UCSD-AML1 (cell line): ENCODE results near the gene PLA2G1B.

Experiments
- DNase-seq: peaks from one replicate; lab custom pipeline; 2025; ENCODE audit not compliant: unreplicated experiment; lab: John Stamatoyannopoulos, UW

PLA2G1B gene

GRCh38 chr12:120327593-120327992 is at the start of gene PLA2G1B:
PLA2G1B (minus strand) TSS chr12:120327779; CDS start chr12:120327753, 26 bp downstream.
- DNase-seq = no peak

- DNase-seq = no peak
Observed at GRCh38 chr12:120376934-120377572, 49.5 kb upstream of the PLA2G1B start.

- DNase-seq = no peak
Observed at GRCh38 chr12:120376416-120376815, 48.8 kb upstream of the PLA2G1B start.

GRCh38 chr12:120376009-120376408 is 48.4 kb upstream of the PLA2G1B start:
- no peak for DNase-seq

GRCh38 chr12:120373683-120374082 is 46.1 kb upstream of the PLA2G1B start:
- no peak for DNase-seq

- DNase-seq = no peak
Observed at GRCh38 chr12:120370343-120371243, 43.0 kb upstream of the PLA2G1B start.

DNA sequence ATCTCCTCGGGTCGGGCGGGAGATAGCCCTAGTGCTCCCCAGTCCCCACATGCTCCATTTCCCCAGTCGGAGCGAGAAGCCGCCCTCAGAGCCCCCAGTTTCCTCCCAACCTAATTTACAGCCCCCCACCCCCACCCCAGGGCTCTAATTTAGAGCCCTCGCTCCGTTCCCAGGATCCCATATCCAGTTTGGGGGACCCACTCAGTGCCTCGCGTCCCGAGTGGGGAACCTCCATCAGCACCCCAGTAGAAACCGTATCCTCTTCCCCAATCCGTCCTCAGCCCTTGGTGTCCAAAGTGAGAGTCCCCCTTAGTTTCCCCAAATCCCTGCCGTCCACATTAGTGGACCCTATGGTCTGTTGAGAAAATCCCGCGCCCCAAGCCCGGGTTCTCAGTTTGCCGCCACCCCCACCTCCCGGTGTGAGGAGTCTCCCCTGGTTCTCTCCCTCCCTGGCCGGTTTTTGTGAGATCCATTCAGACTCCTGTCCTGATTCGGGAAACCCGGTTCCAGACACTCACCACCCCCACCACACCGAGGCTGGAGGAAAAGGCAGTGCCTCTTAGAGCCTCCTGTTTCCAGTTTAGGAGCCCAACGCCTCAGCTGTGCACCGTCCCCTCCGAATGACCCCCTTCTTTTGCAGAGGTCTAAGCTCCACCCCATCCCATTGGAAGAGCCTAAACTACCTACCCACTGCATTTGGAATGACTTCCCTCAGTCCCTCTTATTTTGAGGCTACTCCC is 42.2 kb upstream of the PLA2G1B start:
- DNase-seq = no peak

DNA sequence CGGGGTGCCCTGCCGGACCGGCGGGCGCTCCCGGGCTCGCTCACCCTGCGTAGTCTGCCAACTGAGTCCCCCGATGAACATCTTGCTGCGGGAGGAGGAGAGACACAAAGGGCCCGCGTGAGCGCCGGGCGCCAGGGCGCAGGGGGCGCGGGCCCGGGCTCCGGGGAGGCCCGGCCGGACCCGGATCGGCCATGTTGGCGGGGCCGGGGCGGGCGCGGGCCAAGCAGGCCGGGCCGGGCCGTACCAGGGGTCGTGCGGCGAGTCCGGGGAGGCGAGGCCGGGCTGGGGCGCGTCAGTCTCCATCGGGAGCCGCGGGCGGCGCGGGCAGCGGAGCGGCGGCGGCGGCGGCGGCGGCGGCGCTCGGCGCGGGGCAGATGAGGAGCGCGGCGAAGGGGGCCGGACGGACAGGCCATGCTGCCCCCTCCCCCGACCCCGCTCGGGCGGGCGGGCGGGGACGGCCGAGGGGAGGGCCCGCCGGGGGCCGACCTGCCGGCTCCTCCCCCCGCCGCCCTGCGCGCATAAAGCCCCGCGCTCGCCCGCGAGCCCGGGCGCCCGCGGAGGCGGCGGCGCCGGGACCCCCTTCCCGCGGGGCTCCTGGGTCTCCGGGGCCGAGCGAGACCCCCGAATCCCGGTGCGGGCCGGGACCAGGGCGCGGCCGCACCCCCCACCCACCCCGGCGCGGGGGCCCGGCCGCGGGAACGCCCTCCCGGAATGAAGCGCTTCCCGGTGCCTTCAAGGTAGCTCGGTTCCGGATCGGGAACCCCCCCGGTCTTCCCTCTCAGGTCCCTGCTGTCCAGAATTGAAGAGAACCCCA is 41.4 kb upstream of the PLA2G1B start, which contains the start of gene MSI1:
Gene MSI1 (minus strand): TSS at position 376 of the 814 bp plus-strand sequence. CDS start 73 bp downstream, at position 303.
- DNase-seq = no peak

GRCh38 chr12:120367924-120368788 is 40.6 kb upstream of the PLA2G1B start:
- DNase-seq = no peak

DNA sequence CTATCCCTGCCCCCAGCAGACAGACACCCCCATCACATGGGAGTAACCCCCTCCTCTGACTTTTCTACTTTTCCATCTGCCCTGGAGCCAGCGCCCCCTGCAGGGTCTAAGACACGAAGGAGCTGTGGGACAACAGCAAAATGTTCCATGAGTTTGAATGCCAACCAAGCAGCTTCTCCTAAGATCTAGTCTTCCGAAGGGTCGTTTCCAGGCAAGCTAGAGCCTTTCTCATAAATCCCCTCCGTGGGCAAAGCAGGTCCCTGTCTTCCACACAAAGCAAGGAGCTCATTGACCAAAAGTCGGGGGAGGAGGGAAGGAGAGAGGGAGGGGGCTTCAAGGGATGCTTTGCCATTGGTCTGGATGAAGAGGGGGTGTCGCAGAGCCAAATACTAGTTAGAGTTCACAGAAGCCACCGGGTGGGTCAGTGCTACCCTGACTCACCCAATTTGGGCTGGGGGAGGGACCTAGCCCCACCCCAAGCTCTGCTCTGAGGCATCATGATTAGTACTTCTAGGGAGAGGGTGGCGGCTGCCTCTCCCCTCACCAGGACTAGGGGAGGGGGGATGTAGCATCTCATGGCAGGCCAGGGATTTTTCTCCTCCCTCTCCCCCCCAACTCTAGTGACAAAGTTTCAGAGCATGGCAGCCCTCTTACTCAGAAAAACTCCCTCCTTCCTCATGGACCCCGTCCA is 39.8 kb upstream of the PLA2G1B start:
- no peak for DNase-seq

DNA sequence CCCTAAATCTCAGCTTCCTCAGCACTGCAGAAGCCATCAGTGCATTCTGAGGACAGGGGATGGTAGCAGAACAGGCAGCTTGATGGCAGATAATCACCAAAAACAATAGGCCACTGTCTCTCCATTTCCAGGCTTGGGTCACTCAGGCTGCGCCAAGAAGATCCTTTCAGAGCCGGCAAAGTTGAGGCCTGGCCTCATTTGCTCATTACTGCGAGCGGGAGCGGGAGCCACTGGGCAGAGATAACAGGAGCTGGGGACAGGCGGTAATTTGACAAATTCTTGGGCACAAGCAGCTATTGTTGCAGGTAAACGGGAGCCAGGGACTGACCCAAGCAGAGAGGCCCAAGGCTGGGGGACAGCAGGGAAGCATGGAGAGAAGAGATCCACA is 39.3 kb upstream of the PLA2G1B start:
- DNase-seq = no peak

DNA sequence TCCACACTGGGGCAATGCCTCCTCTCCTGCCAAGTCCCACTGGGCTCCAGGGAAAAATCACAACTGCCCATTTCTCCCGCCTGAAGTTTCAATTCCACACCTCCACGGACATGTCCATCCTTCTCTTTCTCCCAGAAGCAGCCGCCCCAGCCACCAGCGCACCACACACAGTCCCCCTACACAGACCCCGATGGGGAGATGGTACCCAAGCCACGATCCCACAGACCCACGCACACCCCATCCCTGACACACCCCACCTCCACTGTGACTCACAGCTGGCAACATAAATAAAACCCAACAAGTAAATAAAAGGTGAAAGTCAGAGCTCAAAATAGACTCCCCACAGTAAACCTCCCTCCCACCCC is 38.7 kb upstream of the PLA2G1B start:
- no peak for DNase-seq

- DNase-seq = no peak
Observed at GRCh38 chr12:120365675-120366340, 38.2 kb upstream of the PLA2G1B start.

GRCh38 chr12:120364487-120364886 is 36.9 kb upstream of the PLA2G1B start:
- DNase-seq = no peak

DNA sequence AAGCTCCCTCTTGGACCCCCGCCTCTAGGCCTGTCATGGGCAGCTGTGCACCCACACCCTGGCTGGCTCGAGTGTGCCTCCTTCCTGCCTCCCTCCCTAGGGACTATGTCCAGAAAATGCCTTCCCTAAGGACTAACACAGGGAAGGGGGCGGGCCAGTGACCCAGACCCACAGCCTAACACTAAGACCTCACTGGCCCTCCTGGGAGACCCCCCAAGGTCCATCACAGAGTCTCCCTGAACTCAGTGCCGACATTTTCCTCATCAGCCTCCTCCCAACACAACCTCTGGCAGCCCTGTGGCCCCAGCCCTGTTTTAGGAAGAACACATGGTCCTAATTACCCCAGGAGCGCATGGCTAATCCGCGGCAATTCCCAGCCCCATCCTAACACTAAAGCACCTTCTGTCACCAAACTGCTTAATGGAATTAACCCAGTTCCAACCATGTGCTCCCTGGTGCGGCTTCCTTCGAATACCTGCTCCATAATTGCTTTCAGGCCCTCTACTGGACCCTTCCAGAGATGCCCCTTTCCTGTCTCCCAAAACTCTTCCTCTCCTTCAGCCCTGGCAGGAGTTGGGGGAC is 35.8 kb upstream of the PLA2G1B start:
- no peak for DNase-seq

DNA sequence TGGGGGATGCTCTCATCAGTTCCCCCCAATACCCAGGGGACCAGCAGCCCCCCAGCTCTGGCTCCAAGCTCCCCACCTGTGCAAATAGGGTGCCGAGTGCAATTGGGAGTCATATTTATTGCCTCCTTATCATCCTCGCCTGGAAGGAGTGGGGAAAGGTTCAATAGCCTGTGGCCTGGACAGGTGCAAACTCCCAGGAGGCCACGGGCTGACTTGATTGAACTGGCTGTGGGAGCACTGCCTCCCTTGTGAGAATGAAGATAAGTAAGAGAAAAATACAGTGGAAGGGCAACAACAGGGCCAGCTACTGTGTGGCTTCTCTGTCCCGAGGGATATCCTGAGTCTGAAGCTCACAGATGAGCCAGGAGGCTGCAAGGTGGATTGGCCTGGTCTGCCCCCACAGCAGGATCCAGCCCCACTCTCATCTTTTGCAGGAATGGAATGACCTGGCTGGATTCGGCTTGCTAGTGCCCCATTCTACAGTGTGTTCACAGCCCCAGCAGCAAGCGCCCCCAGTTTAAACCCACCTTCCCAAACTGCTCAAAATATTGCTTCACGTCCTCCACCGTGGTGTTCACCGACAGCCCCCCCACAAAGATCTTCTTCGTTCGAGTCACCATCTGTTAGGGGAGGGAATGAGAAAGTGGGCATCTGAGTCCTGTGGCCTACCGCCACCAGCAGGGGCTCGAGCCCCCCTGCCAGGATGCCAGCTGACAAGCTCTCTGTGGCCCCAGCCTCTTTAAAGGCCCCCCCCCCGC is 35.1 kb upstream of the PLA2G1B start:
- DNase-seq = no peak

DNA sequence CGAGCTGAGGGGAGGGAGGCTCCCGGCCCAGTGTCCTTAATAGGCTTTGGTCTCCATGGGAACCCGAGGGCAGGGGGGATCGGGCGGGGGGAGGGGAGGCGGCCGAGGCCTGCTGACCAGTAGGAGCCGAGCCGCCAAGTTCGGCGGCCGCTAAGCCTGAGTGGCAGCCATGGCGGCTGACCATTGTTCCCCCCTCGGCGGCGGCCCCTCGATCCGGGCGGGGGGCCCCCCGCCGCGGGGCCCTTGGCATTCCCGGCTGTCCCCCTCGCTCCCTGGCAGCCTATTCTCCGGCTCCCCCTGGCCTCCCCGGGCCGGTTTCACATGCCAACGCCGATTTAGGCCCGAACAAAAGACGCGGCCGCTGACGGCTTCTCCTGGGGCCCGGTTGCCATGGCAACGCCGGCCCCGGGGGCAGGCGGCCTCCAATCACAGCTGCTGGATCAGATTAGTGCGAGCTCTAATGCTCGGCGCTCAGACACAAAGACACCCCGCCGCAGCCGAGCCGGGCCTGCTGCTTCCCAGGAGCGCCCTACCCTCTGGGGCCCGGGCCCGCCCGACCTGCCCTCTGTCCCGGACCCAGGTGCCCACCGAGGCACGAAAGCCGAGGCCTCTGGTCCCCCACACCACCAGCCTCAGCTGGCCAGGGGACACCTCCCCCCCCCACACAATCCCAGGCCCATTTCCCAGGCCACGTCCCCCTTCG is 34.1 kb upstream of the PLA2G1B start:
- no peak for DNase-seq
